LoVo (cell line): ENCODE results near the gene SLC26A1.
"Not testable (repeated sequence)": the region's sequence is repeated elsewhere in the genome, so short reads cannot be mapped to it uniquely, and the experiment has no call there.

Source experiments
- DNase-seq: peaks from one replicate; pipeline ENCODE4 v3.0.0-alpha.2; 2016; ENCODE audit warnings: low spot score

Gene SLC26A1

DNA sequence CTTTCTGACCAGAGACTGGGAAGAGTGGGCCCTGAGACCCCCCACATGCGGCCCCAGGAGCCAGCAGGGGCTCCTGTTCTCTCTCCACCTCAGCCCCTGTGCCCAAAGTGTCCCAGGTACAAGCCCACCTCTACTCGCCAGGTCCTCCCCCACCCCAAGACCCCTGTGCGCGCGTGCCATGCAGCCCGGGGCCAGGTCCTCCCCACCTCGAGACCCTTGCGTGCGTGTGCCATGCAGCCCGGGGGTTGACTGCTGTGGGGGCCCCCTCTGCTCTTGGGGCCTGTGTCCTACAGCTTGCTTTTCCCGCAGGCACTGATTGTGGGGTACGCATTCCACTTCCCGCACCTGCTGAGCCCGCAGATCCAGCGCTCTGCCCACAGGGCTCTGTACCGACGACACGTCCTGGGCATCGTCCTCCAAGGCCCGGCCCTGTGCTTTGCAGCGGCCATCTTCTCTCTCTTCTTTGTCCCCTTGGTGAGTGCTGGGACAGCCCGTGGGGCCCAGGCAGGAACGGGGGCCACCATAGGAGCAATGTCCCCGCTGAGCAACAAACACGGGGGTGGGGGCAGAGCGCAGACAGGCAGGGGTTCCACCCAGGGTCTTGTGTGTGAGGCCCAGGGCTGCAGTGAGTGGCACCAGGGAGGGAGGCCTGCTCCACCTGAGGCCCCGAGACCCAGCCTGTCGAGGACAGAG, 40.2 kb downstream of the SLC26A1 start:
- DNase-seq, result no peak

DNA sequence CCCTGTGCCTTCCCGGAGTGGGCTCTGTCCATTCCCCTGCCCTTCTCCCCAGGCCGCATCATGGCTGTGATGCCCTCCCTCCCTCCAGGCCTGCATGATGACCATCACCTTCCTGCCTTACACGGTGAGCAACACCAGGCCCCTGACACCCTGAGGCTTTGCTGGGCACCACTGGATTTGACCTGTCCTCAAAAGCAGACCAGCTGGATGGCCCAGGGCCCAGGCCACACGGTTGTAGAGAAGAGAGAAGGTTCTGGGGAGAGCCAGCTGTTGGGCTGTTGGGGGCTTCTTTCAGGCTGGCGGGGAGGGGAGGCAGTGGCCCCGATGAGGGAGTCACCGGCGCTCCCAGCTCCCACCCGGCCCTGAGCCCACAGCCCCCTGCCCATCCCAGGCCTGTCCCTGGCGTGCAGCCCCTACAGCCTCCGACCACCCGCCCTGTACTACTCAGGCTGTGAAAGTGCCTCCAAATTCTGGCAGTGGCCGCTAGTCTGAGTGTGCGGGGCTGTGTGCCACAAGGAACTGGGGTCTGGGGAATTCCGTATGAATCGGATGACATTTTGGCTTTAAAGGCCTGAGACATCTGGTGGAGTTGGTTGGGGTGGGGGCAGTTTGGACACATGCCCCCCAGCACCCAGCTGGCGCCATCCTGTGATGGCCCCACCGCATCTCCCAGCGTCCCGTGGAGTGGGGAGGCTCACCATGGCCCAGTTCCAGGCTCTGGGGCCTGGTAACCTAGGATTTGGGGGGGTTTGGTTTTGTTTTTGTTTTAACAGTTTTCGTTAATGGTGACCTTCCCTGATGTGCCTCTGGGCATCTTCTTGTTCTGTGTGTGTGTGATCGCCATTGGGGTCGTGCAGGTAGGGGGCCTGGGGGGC, 41.4 kb downstream of the SLC26A1 start:
- DNase-seq, result no peak

- DNase-seq, result no peak
Measured at GRCh38 chr4:951186-951585, 42.0 kb downstream of the SLC26A1 start.

GRCh38 chr4:950136-951020, 42.8 kb downstream of the SLC26A1 start:
- DNase-seq, result no peak

DNA sequence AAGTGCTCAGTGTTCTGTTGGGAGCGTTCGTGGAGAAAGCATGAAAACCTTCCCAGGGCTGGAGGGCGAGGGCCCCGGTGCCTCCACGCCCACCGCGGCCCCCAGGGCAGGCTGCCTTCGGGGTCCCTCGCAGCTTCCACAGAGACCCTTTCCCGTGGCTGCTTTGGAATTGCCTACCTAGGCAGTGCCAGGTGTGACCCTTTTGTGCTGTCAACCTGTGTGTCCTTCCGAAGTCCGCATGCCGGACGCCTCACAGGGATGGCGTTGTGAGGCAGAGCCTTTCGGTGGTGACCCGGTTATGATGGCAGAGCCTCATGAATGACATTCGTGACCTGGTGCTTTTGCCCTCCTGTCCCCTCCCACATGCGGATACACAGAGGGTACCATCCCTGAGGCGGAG, 43.5 kb downstream of the SLC26A1 start:
- DNase-seq, result no peak

DNA sequence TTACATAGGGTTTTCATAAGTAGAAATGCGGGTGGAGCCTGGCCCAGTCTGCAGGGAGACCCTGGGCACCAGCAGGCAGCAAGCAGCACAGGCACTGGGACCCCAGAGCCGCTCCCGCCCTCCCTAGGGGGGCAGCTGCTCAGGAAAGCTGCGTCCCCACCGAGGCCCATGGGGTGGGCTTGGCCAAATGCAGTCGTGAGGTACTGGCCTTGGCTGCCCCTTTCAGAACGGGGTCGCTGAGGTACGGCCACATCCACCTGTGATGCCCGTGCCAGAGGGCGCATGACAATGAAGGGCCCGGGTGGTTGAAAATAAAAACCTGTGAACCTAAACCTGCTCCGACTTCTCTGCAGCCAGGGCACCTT, 44.3 kb downstream of the SLC26A1 start:
- DNase-seq, result no peak

DNA sequence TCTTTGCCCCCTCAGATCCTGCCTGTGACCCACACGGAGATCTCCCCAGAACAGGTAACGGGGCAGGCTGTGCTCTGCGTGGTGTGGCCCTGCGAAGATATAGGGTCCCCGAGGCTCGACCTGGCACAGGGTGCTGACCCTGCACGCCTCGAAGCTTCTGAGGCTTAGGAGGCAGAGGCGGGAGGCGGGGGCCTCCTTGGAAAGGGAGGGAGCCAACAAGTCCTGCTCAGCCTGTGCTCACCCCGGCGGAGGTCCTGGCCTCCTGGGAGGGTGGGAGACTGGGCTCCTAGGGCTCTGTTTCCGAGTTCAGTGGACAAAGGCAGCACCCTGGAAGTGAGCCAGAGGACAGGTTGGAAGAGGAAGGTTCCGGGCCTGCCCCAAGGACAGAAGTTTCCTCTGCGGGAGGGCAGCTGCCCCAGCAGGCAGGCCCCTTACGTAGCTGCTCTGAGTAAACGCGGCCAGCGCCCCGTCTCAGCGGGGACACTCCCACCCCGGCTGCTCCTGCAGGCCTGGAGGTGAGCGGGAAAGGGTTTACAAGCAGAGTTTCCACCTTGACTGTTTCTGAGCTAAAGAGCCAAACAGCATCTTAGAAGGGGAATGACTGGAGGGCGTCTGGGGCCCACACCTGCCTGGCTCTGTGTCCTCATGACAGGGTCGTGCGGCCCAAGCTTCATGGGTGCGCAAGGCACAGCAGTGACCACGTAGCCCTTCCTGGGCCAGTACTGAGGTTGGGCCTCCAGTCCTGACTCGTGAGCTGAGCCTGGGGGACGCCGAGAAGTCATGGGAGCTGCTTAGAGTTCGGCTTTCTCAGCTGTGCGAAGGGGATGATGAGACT, 44.9 kb downstream of the SLC26A1 start:
- DNase-seq, result no peak

GRCh38 chr4:947491-947971, 45.7 kb downstream of the SLC26A1 start:
- no peak for DNase-seq

- no peak for DNase-seq
Measured at GRCh38 chr4:946517-947471, 46.4 kb downstream of the SLC26A1 start.

DNA sequence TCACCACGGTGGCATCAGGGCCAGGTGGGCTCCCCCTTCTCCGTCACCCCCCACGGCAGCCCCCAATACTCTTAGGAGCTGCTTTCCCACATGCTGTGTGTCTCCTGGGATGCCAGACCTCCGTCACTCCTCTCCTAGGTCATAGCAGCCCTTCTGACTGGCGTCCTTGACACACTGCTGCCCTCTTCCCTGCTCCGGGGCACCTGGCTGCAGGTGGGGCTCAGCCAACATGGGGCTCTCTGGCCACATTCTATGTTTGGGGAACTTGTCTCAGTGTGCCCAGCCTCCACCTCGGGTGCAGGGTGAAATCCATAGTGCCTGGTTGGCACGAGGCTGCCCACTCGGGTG, 47.1 kb downstream of the SLC26A1 start:
- DNase-seq, result no peak

DNA sequence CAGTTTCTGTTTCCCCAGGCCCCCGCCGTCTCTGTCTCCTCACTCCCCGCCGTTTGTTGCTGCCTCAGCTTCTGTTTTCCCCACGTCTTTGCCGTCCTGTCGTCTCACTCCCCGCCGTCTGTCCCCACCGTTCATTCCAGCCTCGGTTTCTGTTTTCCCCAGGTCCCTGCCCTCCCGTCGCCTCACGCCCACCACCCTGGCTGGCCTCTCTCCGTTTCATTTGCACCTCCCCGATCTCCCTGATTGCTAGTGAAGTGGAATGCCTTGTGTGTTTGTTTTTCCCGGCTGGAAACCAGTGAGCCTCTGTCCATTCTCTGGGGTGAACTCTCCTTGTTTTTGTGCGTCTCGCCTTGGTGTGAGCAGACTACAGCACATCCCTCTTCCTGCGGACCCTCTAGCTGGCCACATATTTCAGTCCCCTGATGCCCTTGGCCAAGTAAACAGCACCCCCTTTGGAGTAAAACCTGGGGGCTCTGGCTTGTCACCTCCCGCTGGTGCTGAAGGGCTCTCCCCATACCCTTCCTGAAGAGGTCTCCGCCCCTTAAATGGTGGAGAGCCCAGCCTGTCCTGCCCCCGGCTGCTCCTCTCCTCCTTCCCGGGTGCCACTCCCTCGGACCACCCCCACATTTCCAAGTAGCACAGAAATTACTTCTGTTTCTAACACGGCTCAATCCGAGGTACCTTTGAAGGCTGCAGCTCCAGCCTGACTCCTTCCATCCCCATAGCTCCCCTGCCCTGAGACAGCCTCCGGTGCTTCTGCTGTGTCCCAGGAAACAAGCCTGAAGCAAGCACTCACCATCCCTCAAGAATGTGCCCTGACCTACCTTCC, 47.7 kb downstream of the SLC26A1 start:
- no peak for DNase-seq

GRCh38 chr4:939508-939907, 53.7 kb downstream of the SLC26A1 start:
- DNase-seq, result not testable (repeated sequence)
